ENCODE data around the gene RALGPS1.

RALGPS1 gene

DNA sequence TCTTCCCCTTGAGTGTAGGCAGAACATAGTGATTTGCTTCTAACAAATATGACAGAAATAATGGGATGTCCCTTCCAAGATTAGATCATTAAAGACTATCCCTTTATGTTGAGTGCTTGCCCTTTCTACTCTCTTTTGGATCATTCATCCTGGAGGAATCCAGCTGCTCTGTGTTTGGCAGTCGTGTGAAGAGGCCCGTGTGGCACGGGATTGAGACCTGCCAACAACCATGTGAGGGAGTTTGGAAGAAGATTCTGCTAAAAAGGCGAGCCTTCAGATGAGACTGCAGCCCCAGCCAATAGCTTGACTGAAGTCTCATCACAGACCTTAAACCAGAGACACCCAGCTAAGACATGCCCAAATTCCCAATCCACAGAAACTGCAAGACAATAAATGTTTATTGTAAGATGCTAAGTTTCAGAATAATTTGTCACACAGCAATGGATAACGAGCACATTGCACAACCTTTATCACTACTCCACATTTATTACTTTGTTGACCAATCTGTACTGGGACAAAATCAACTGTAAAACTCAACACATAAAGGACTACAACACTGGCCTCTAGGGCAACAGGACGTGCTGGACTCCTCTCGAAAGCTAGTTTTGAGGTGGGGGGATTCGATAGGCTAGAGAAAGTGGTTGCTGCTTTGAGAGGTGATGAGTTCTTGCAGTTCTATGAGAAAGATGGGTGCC is 165.0 kb downstream of the RALGPS1 start:
- CTCF ChIA-PET, result interaction anchor here (0.6 to 1.6 kb wide), 3 partner anchors 91 to 140 kb away, joined by 3 to 5 read pairs (median 4); no protein-coding TSS in a partner anchor
- Histone ChIP-seq H3K4me1 (ENCODE audit: control insufficient read depth, insufficient read depth, low read length) (no peaks in the 10 kb centered on the region), H3K36me3 (ENCODE audit: control insufficient read depth in 2 of 2, insufficient read depth in 1 of 2, low read length in 2 of 2) (no peaks in the 10 kb centered on the region), H3K4me3 (ENCODE audit: low read depth, low read length) (no peak overlapping the region), H3K9me3 (ENCODE audit: control insufficient read depth, insufficient read depth, low read depth, low read length) (no peaks in the 10 kb centered on the region), H3K27ac (ENCODE audit: extremely low read depth, low read depth, low read length) (no peak overlapping the region)
- POLR2A ChIA-PET, result no interaction called here
- no peak for TF ChIP-seq ZNF169 (tag by site-specific recombination; IDR thresholded peaks at IDR 0.05)
- no peak for TF ChIP-seq ZNF571 (tag by site-specific recombination; IDR thresholded peaks at IDR 0.05)
- TF ChIP-seq TCF7L2 (IDR thresholded peaks at IDR 0.05; ENCODE audit: borderline replicate concordance, low read depth, low read length), result no peak
- TF ChIP-seq KLF16 (tag by site-specific recombination; IDR thresholded peaks at IDR 0.05), result no peak
- TF ChIP-seq, protein P1, sequence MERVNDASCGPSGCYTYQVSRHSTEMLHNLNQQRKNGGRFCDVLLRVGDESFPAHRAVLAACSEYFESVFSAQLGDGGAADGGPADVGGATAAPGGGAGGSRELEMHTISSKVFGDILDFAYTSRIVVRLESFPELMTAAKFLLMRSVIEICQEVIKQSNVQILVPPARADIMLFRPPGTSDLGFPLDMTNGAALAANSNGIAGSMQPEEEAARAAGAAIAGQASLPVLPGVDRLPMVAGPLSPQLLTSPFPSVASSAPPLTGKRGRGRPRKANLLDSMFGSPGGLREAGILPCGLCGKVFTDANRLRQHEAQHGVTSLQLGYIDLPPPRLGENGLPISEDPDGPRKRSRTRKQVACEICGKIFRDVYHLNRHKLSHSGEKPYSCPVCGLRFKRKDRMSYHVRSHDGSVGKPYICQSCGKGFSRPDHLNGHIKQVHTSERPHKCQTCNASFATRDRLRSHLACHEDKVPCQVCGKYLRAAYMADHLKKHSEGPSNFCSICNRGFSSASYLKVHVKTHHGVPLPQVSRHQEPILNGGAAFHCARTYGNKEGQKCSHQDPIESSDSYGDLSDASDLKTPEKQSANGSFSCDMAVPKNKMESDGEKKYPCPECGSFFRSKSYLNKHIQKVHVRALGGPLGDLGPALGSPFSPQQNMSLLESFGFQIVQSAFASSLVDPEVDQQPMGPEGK (tag by site-specific recombination; IDR thresholded peaks at IDR 0.05), result no peak
- no peak for TF ChIP-seq ZNF843 (tag by site-specific recombination; IDR thresholded peaks at IDR 0.05)
- TF ChIP-seq IKZF3 (tag by site-specific recombination; IDR thresholded peaks at IDR 0.05), result no peak
- no peak for TF ChIP-seq ZNF121 (tag by site-specific recombination; IDR thresholded peaks at IDR 0.05)
- TF ChIP-seq RBAK (tag by site-specific recombination; IDR thresholded peaks at IDR 0.05), result no peak
- TF ChIP-seq, protein P2, sequence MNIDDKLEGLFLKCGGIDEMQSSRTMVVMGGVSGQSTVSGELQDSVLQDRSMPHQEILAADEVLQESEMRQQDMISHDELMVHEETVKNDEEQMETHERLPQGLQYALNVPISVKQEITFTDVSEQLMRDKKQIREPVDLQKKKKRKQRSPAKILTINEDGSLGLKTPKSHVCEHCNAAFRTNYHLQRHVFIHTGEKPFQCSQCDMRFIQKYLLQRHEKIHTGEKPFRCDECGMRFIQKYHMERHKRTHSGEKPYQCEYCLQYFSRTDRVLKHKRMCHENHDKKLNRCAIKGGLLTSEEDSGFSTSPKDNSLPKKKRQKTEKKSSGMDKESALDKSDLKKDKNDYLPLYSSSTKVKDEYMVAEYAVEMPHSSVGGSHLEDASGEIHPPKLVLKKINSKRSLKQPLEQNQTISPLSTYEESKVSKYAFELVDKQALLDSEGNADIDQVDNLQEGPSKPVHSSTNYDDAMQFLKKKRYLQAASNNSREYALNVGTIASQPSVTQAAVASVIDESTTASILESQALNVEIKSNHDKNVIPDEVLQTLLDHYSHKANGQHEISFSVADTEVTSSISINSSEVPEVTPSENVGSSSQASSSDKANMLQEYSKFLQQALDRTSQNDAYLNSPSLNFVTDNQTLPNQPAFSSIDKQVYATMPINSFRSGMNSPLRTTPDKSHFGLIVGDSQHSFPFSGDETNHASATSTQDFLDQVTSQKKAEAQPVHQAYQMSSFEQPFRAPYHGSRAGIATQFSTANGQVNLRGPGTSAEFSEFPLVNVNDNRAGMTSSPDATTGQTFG (tag by site-specific recombination; IDR thresholded peaks at IDR 0.05; ENCODE audit: borderline replicate concordance), result no peak

DNA sequence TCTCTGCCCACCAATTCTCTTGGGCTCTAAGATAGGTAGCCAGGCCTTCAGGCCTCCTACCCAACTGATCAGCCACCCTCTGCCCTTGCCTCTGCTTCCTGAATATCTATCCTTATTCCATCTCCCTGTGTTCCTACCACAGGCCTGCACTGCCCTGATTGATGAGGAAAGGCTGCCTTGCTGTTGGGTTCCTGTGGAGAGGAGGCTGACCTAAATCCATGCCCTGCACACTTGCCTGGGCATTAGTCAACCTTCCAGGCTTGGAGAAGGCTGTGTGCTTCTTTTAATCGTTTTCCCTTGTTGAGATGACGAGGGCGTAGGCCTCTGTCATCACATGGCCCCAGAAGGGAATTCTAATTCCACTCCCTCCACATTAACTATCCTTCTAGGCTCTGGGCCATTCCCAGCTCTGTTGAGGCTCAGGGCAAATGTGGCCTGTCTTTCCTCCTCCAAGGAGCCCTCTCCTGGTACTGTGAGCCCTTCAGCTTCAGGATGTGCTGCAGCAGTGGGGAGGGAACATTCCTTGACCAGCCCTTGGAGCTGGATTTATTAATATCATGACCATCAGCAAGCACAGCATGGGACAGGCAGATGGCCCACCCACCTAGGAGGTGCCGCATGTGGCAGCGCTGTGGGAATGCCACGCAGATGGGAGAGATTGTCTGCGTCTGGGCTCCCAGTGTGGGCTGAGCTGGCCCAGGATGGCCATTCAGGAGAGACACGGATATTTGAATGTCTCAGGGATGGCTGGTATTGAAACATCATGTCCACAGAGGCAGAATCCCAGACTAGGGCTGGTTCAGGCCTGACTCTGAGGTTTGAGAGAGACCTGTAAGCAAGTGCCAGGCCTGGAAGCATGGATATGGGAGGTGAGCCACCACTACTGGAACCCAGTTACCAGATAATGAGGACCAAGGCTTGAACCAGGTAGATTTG is 166.9 kb downstream of the RALGPS1 start:
- CTCF ChIA-PET, result no interaction called here
- TF ChIP-seq ZFP37 (tag by site-specific recombination; IDR thresholded peaks at IDR 0.05) (no peak), ZNF658 (tag by site-specific recombination; IDR thresholded peaks at IDR 0.05) (no peak), ZNF768 (tag by site-specific recombination; IDR thresholded peaks at IDR 0.05) (no peak), YY1 (tag by site-specific recombination; IDR thresholded peaks at IDR 0.05) (no peak), ZNF837 (tag by site-specific recombination; IDR thresholded peaks at IDR 0.05) (no peak), ZNF138 (tag by site-specific recombination; IDR thresholded peaks at IDR 0.05; ENCODE audit: borderline replicate concordance) (no peak), ZNF292 (tag by site-specific recombination; IDR thresholded peaks at IDR 0.05; ENCODE audit: borderline replicate concordance, low read depth) (no peak), ZNF654 (tag by site-specific recombination; IDR thresholded peaks at IDR 0.05; ENCODE audit: low read depth) (no peak), ZNF24 (tag by site-specific recombination; IDR thresholded peaks at IDR 0.05) (no peak), ZNF426 (tag by site-specific recombination; IDR thresholded peaks at IDR 0.05) (no peak), KLF10 (tag by site-specific recombination; IDR thresholded peaks at IDR 0.05) (no peak), ZNF843 (tag by site-specific recombination; IDR thresholded peaks at IDR 0.05) (no peak)
- TF ChIP-seq, protein P3, sequence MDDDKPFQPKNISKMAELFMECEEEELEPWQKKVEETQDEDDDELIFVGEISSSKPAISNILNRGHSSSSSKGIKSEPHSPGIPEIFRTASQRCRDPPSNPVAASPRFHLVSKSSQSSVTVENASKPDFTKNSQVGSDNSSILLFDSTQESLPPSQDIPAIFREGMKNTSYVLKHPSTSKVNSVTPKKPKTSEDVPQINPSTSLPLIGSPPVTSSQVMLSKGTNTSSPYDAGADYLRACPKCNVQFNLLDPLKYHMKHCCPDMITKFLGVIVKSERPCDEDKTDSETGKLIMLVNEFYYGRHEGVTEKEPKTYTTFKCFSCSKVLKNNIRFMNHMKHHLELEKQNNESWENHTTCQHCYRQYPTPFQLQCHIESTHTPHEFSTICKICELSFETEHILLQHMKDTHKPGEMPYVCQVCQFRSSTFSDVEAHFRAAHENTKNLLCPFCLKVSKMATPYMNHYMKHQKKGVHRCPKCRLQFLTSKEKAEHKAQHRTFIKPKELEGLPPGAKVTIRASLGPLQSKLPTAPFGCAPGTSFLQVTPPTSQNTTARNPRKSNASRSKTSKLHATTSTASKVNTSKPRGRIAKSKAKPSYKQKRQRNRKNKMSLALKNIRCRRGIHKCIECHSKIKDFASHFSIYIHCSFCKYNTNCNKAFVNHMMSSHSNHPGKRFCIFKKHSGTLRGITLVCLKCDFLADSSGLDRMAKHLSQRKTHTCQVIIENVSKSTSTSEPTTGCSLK (tag by site-specific recombination; IDR thresholded peaks at IDR 0.05), result no peak
- Histone ChIP-seq H3K9me3 (ENCODE audit: control insufficient read depth, insufficient read depth, low read depth, low read length) (no peaks in the 10 kb centered on the region), H3K36me3 (ENCODE audit: control insufficient read depth in 2 of 2, insufficient read depth in 1 of 2, low read length in 2 of 2) (no peaks in the 10 kb centered on the region), H3K4me3 (ENCODE audit: low read depth, low read length) (no peak overlapping the region), H3K27ac (ENCODE audit: extremely low read depth, low read depth, low read length) (no peak overlapping the region), H3K4me1 (ENCODE audit: control insufficient read depth, insufficient read depth, low read length) (no peaks in the 10 kb centered on the region)
- POLR2A ChIA-PET, result no interaction called here
